Islet precursor cell (in vitro differentiated cells): ENCODE results near the gene LMX1B.
"Not testable (repeated sequence)": the region's sequence is repeated elsewhere in the genome, so short reads cannot be mapped to it uniquely, and the experiment has no call there.

ENCODE experiments used
- DNase-seq: peaks from one replicate; pipeline ENCODE4 v3.0.0-alpha.2; 2018

The LMX1B gene

DNA sequence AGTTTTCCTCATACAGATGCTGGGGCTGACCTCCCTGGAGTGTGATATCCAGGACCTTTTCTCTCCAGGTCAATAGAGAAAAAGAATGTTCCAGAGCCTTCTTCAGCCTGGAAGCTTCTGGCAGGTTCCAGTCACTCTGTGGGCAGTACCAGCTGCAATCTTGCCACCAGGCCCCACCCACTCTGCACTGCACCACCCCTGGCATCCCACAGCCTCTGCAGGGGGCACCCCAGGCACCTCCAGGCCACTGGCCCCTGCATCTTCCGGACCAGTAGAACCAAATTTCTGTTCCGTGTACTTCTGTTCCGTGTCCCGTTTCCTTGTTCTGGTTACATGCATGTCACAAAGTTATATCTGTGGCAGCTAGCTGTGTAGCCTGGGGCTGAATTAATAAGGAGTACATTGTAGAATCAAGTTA, 107.8 kb downstream of the LMX1B start:
- no peak for DNase-seq

DNA sequence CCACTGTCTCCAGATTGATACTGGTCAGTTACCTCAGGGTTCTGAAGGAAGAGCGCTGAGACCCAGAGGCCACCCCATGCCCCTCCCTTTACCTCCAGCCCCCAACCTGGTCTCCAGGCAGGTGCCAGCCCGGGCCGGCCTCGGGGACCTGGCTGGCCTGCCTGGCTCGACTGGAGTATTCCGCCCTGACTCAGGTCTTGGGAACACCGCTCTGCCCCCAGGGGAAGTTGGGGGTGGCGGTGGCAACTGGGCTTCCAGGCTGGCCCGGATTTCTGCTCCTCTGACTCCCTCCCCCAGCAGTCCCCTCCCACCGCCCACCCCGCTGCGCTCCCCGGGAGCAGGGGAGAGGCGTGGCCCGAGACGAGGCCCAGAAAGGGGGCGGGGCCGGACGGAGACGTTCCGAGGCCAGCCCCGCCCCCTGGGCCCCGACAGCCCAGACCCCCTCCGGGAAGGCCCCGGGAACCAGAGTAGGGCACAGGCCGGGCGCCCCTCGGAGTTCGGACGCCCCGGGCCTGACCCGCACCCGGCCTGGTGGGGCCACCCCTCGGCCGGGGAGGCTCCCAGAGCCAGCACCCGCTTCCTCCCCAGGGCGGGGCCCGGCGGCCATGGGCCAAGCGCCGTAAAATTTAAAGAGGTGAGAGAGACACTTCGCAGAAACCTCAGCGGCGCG, 108.7 kb downstream of the LMX1B start:
- peak; percentile 94 for DNase-seq

DNA sequence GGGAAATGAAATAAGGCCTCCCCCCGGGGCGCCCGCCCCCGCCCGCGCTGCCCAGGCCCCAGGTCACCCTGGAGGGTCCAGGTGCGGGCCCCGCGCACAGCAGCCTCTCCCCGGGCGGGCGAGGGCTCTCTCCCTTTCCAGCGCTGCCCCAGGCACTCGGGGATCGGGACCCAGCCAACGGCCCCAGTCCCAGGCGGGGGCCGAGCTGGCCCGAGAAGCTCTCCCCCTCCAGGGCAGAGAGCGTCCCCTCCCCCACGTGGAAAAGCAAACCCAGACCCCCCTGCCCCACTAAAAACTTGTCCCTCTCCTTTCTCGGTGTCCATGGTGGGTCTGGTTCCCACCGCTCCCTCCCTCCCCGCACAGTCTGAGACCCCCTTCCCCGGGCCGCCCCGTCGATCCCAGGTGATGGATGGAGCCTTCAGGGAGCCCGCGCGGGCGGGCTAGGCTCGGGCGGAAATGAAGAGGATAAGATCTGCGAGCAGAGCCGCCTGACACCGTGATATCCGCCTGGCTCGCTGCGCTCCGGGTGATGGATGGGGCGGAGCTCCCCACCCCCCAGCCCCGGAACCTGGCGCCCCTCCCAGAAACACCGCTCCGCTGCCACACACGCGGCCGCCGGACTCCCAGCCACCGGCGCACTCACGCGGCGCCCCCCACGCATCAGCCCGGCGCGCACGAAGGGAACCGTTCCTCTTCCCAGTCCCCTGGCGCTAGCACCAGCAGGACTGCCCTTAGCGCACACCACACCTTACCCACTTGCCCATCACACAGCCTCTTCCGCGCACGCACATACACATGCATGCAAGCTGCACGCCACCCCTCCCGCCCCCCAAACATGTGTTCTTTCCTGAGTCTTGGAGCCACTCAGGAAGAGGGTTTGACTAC, 109.4 kb downstream of the LMX1B start:
- DNase-seq = peak; percentile 74

DNA sequence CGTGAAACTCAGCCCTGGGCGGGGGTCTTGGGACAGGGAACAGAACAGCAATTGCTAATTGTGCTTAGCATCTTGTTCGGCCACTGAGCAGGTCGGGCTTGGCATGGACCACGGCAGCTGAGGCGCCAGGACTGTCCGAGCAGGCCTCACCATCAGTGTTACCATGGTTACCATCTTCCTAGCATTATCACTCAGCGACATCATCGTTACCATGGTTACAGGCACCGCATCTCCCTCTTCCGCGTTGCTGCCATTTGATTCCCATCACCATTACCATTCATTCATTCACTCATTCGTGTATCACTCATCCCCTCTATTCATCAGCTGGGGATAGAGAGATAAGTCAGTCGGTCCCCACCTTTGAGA, 110.1 kb downstream of the LMX1B start:
- peak; percentile 56 for DNase-seq

DNA sequence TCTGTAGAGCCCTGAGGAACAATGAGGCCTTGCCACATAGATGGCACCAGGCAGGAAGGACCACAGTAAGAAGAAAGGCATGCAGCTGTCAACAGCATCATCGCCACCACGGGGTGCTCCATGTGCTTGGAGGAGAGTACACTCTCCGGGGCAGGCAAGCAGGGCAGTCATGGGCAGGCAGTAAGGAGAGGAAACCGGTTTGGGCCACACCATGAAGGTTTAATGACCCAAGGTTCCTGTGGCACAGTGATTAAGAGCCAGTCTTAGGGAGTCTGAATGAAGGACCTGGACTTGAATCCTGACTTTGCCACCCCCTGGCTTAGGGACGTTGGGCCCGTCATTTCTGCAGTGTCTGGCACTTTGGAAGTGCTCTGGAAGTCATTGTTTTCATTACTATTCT, 110.5 kb downstream of the LMX1B start:
- no peak for DNase-seq

DNA sequence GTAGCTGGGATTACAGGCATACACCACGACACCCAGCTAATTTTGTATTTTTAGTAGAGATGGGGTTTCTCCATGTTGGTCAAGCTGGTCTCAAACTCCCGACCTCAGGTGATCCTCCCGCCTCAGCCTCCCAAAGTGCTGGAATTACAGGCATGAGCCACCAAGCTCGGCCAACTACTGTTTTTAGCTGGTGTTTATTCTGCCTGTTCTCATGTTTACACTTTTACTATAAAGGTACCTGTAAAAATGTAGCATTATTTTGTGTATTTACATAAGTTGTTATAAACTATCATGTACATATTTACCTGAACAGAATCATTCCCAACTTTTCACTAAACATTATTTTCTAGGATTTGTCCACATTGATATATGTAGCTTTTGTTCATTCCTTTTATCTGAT, 111.8 kb downstream of the LMX1B start:
- DNase-seq = not testable (repeated sequence)

DNA sequence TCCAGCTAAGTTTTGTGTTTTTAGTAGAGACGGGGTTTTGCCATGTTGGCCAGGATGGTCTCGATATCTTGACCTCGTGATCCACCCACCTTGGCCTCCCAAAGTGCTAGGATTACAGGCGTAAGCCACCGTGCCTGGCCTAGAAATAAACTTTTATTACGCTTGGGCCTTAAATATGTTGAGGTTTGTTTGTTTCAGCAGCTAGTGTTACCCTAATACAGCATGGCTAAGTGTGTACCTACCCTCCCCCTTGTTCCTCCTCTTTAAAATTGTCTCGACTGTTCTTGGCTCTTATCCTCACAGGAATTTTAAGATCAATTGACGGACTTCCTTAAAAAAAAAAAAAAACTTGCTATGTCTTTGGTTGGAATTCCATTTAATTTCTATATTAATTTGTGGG, 114.5 kb downstream of the LMX1B start:
- not testable (repeated sequence) for DNase-seq

DNA sequence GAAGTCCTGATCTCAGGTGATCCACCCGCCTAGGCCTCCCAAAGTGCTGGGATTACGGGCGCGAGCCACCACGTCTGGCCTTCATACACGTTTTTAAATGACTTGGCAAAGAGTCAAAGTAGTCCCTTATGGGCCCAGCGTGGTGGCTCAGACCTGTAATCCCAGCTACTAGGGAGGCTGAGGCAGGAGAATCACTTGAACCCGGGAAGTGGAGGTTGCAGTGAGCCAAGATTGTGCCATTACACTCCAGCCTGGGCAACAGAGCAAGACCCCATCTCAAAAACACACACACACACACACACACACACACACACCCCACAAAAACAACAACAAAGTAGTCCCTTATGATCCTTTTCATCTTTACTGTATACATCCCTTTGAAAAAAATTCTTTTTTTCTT, 116.9 kb downstream of the LMX1B start:
- not testable (repeated sequence) for DNase-seq

DNA sequence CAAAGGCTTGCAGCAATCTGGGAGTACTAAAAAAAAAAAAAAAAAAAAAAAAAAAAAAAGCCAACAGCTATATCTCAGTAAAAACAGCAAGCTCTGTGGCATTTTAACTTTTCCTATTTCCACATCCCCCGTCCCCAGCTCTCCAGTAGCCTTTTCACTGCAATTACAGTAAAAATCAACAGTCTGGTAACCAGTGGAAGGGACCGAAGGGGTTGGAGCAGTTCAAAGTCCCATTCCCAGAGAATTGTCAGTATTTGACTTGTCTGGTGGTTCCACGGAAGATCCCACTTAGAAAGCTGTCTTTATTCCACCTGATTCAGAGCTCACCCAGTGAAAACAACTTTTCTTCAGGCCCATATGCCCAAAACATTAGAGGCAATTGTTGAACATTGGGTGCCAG, 119.3 kb downstream of the LMX1B start:
- no peak for DNase-seq

DNA sequence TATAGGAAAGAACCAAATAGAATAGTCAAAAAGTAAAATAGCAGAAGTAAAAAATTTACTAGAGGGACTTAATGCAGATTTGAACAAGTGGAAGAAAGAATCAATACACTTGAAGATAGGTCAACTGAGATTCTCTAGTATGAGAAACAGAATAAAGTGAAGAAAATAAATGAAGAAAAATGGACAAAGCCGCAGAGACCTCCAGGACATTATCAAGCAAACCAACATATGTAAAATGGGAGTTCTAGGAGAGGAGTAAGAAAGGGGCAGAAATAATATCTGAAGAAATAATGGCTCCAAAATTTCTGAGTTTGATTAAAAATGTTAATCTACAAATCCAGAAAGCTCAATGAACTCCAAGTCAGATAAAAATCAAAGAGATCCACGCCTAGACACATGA, 121.1 kb downstream of the LMX1B start:
- DNase-seq = no peak

DNA sequence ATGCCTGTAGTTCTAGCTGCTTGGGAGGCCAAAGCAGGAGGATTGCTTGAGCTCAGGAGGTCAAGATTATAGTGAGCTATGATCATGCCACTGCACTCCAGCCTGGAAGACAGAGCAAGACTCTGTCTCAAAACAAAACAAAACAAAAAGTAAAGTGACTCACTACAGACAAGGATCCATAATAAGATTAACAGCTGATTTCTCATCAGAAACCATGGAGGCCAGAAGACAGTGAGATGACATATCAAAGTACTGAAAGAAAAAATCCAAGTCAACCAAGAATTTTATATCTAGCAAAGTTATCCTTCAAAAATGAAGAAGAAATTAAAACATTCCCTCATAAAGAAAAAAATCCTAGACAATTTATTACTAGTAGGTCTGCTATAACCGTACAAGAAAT, 121.8 kb downstream of the LMX1B start:
- no peak for DNase-seq

DNA sequence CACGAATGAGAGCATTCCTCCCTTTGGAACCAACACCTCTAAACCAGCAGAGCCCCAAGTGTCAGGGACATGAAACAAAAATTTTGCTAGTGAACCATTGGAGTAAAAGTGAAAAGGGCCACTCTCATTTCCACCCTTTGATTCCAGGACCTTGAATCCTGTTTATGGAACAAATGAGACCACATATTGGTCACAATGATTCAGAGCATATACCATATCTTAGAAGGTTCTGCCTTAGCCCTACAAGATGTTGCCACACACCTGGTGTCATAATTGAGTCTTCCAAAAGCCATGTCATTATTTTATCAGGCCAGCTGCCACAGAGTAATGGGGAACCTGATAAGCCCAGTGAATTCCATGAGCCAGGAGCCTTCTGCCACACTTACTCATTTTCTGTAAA, 124.8 kb downstream of the LMX1B start:
- DNase-seq = no peak

DNA sequence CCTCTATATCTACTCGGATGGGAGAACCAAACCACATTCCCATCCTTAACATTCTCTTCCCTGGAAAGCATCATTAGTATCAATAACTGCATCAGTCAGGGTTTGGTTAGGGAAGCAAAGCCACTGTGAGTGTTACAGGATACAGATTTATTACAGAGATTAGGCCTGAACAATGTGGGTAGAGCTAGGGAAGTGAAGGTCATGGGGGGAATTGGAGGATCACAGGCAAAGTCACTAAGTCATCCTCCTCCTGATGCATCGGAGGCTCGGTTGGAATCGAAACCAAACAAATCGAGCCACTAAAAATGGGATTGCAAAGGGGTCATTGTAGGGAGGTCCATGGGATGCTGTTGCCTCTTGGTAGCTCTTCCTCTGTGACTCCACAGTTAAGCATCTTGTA, 129.3 kb downstream of the LMX1B start:
- no peak for DNase-seq

DNA sequence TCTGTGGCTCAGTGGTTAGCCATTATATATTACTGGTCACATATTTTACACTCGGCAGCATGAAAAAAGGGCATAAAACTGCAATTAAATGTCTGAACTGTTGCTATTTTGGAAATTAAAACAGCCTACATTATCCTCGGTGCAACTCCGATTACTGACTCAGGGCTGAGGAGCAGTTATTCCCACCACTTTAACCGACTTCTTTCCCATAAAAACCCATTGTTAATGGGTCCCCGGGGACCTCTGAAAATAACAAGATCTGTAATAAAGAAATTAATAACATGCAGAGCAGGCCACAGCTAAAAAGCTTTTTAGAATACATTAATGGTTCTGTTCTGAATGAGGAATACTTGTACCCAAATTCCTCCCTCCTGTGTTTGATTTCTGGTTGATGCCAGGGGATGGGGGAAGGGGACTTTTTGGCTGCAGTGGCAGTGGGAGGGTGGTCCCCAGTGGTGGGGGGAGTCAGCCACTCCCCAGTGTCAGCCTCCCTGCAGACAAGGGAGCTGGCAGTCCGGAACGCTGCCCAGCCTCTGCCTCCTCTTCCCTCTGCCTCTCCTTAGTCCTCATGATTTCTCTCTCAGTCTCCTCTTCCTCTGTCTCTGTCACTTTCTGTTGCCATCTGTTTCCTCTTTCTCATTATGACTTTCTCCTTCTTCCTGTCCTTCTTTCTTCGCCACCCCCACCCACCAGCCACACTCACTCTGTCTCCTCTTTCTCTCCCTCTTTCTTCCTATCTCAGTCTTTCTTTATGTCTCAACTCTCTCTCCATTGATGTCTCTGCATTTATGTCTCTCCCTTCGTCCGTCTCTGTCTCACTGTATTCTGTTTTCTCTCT, 132.1 kb downstream of the LMX1B start:
- DNase-seq = no peak
